Measurements from ENCODE around the gene KDSR.

- no peak for TF ChIP-seq CTCF (IDR thresholded peaks at IDR 0.05; ENCODE audit: low read length)
- TF ChIP-seq EZH2 (IDR thresholded peaks at IDR 0.05; ENCODE audit: borderline replicate concordance, low read length): no peak
These were observed 59.3 kb downstream of the KDSR start for GRCh38 chr18:63307551-63308200.

Measured in OCI-LY1 (cell line).